Effector memory CD8-positive, alpha-beta T cell (primary cell): ENCODE data around the gene GNLY.

ENCODE experiments used
- ATAC-seq: fragments of 150-1000 bp; cut with Tn5 transposase; replicated peaks from 2 replicates; pipeline ENCODE4 v1.10.0; 2021; ENCODE audit warnings: mild to moderate bottlenecking, moderate library complexity
- DNase-seq, 3 experiments: peaks; one replicate each; pipeline ENCODE4 v3.0.0; 2021
- H3K27ac Mint-ChIP-seq, 2 donors: one replicate each; pipeline ENCODE4 v1.8.0; 2022; ENCODE audit warnings: mild to moderate bottlenecking in 2 of 2, mixed read lengths in 2 of 2, moderate library complexity in 2 of 2
- H3K27me3 Mint-ChIP-seq, 2 donors: one replicate each; pipeline ENCODE4 v1.8.0; 2022; ENCODE audit warnings: mixed read lengths in 2 of 2
- H3K36me3 Mint-ChIP-seq: one replicate; pipeline ENCODE4 v1.8.0; 2022; ENCODE audit warnings: mild to moderate bottlenecking, moderate library complexity, mixed read lengths; ENCODE audit not compliant: insufficient read depth
- H3K4me1 Mint-ChIP-seq, 2 donors: one replicate each; pipeline ENCODE4 v1.8.0; 2022; ENCODE audit warnings: low read depth in 2 of 2, mixed read lengths in 2 of 2
- H3K4me3 Mint-ChIP-seq, 2 donors: one replicate each; pipeline ENCODE4 v1.8.0; 2022; ENCODE audit warnings: mild to moderate bottlenecking in 2 of 2, mixed read lengths in 2 of 2, moderate library complexity in 2 of 2
- H3K9me3 Mint-ChIP-seq, 2 donors: one replicate each; pipeline ENCODE4 v1.8.0; 2022; ENCODE audit warnings: mixed read lengths in 2 of 2

Gene GNLY

GRCh38 chr2:85724731-85725181, 30.6 kb downstream of the GNLY start:
- Mint-ChIP-seq H3K36me3 (peaks cover 4% of the 10 kb centered on the region), H3K4me3 (no peak overlapping the region)

DNA sequence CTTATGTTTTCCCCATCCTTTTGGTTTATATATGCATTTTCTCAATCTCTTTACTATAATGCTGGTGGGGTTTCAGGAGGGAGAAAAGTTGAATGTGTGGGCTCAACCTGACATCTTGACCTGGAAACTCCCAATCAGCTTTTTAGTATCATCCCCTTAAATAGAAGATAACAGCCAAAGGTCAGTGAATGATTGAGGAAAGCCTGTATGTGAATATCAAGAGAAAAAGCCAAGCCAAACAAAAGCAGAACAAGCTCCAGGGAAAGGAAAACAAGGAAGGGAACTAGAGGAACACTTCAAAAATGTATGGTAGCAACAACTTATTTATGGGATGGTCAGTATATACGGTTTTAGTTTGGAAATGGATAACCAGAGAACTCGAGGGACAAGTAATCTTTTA, 31.3 kb downstream of the GNLY start:
- DNase-seq, result no peak
- no peak overlapping the region for H3K4me3 Mint-ChIP-seq
- no peaks in the 10 kb centered on the region for H3K9me3 Mint-ChIP-seq
- H3K4me1 Mint-ChIP-seq, result peaks cover 7 to 10% of the 10 kb centered on the region in 2 donors
- peaks cover 4% of the 10 kb centered on the region for H3K36me3 Mint-ChIP-seq
- no peak overlapping the region for H3K27ac Mint-ChIP-seq
- H3K27me3 Mint-ChIP-seq, result peaks cover 9 to 30% of the 10 kb centered on the region in 2 donors
- ATAC-seq, result no peak

More at GRCh38 chr2:85724731-85725181, 30.6 kb downstream of the GNLY start:
- Mint-ChIP-seq H3K27me3 (peaks cover 7 to 27% of the 10 kb centered on the region in 2 donors), H3K27ac (peak overlapping the region in 1 of 2 donors; percentile 16), H3K9me3 (no peaks in the 10 kb centered on the region), H3K4me1 (peaks cover 7 to 10% of the 10 kb centered on the region in 2 donors)
- no peak for DNase-seq
- ATAC-seq, result no peak

GRCh38 chr2:85727798-85728197, 33.6 kb downstream of the GNLY start:
- no peak overlapping the region for H3K27ac Mint-ChIP-seq

GRCh38 chr2:85728342-85728741, 34.2 kb downstream of the GNLY start:
- H3K27me3 Mint-ChIP-seq, result peaks cover 9 to 30% of the 10 kb centered on the region in 2 donors
- no peak for ATAC-seq
- no peaks in the 10 kb centered on the region for H3K9me3 Mint-ChIP-seq
- H3K4me3 Mint-ChIP-seq, result no peak overlapping the region
- peaks cover 7 to 10% of the 10 kb centered on the region in 2 donors for H3K4me1 Mint-ChIP-seq
- DNase-seq, result no peak
- H3K27ac Mint-ChIP-seq, result no peak overlapping the region
- H3K36me3 Mint-ChIP-seq, result peaks cover 4% of the 10 kb centered on the region

More at GRCh38 chr2:85727798-85728197, 33.6 kb downstream of the GNLY start:
- Mint-ChIP-seq H3K4me3 (no peak overlapping the region), H3K27me3 (peaks cover 9 to 30% of the 10 kb centered on the region in 2 donors), H3K9me3 (no peaks in the 10 kb centered on the region), H3K36me3 (peaks cover 4% of the 10 kb centered on the region), H3K4me1 (peaks cover 7 to 10% of the 10 kb centered on the region in 2 donors)
- DNase-seq (no peak), ATAC-seq (no peak)

DNA sequence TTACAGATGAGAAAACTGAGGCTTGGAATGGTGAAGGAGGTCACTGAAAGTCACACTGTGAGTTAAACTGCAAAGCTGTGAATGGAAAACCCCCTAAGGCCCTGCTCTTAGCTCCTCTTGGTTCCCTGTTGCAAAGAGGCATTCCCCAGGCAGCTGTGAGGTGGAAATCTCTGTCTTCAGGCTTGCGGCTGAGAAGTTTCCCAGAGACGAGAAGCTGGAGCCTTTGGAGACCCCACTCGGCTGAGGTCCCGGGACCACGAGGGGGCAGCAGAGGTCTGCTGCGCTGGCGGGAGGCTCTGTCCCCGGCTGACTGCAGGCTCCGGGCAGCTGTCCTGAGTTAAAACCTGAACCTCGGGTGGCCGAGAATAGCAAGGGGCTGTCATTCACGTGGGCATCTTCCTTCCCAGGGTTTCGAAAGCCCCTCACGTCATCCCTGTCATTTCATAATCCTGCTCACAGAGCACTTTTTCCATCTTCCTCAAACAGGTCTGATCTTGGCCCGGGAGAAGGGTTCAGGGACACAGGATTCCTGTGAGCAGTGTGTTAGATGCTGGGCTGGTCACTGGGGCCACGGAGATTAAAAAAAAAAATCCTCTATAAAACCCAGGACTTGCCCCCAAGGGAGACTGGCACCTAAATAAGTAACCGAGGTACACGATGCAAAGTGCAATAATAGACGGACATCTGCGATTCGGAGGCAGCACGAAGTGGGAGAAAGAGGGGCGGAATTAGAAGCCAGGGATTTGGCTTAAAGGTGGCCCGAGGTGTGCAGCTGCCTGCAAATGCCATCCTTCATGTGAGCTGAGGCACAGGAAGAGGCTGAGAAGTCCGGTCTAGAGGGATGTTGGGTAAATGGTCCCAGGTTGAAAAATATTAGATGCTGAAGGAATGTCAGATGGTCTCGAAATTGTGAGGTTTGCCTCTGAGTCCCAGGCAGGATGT, 35.0 kb downstream of the GNLY start:
- H3K27me3 Mint-ChIP-seq, result peaks cover 9 to 35% of the 10 kb centered on the region in 2 donors

DNA sequence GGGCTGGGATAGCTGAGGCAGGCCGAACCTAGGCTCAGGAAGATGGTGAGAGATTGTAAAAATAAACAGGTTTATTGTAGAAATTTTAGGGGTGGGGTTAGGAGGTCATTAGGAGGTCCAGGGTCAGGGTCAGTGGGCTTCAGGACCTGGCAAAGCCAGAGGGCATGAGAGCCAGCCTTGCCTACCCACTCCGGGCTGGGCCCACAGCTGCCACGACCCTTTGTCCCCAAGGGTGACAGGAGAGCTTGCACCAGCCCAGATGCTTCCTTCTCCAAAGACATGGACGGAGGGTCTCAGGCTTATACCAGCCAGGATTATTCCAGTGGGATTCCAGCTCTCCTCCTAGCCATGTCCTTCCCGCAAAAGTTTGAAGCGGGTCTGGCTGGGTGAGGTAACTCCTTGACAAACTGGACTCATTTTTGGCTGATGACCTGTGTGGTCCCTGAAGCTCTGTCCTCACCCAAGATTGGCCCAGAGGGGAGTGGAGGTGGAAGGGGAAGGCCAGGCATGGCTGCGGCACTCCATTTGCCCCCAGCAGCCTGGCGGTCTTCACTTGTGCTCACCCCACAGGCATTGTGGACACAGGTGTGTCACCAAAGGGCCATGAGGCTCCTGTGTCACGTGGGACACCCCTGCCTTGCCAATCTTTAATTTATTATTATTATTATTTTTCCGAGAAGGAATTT, 35.8 kb downstream of the GNLY start:
- no peak overlapping the region for H3K27ac Mint-ChIP-seq
- H3K4me3 Mint-ChIP-seq, result no peak overlapping the region
- no peak for ATAC-seq
- DNase-seq, result no peak
- peaks cover 9 to 41% of the 10 kb centered on the region in 2 donors for H3K27me3 Mint-ChIP-seq
- H3K36me3 Mint-ChIP-seq, result peaks cover 4% of the 10 kb centered on the region
- peaks cover 7 to 10% of the 10 kb centered on the region in 2 donors for H3K4me1 Mint-ChIP-seq
- no peaks in the 10 kb centered on the region for H3K9me3 Mint-ChIP-seq

More for the DNA sequence above, 35.0 kb downstream of the GNLY start:
- Mint-ChIP-seq H3K9me3 (no peaks in the 10 kb centered on the region), H3K36me3 (peaks cover 4% of the 10 kb centered on the region), H3K4me3 (peak overlapping the region in 1 of 2 donors; percentile 8), H3K27ac (no peak overlapping the region), H3K4me1 (peaks cover 7 to 10% of the 10 kb centered on the region in 2 donors)
- ATAC-seq (peak; percentile 92), DNase-seq (peak; percentile 66 to 72 (median 72))

- no peaks in the 10 kb centered on the region for H3K9me3 Mint-ChIP-seq
- H3K27ac Mint-ChIP-seq, result no peak overlapping the region
- H3K36me3 Mint-ChIP-seq, result peaks cover 4% of the 10 kb centered on the region
- no peak for ATAC-seq
- peaks cover 9 to 35% of the 10 kb centered on the region in 2 donors for H3K27me3 Mint-ChIP-seq
- no peak overlapping the region for H3K4me3 Mint-ChIP-seq
- peaks cover 7 to 10% of the 10 kb centered on the region in 2 donors for H3K4me1 Mint-ChIP-seq
- DNase-seq, result no peak
These were observed 36.6 kb downstream of the GNLY start for GRCh38 chr2:85730686-85731230.

- Mint-ChIP-seq H3K4me3 (no peak overlapping the region), H3K4me1 (peaks cover 7 to 10% of the 10 kb centered on the region in 2 donors), H3K36me3 (peaks cover 4% of the 10 kb centered on the region), H3K27me3 (peaks cover 9 to 33% of the 10 kb centered on the region in 2 donors), H3K9me3 (no peaks in the 10 kb centered on the region), H3K27ac (no peak overlapping the region)
- DNase-seq (no peak), ATAC-seq (no peak)
These were observed 37.4 kb downstream of the GNLY start for GRCh38 chr2:85731606-85732005.

DNA sequence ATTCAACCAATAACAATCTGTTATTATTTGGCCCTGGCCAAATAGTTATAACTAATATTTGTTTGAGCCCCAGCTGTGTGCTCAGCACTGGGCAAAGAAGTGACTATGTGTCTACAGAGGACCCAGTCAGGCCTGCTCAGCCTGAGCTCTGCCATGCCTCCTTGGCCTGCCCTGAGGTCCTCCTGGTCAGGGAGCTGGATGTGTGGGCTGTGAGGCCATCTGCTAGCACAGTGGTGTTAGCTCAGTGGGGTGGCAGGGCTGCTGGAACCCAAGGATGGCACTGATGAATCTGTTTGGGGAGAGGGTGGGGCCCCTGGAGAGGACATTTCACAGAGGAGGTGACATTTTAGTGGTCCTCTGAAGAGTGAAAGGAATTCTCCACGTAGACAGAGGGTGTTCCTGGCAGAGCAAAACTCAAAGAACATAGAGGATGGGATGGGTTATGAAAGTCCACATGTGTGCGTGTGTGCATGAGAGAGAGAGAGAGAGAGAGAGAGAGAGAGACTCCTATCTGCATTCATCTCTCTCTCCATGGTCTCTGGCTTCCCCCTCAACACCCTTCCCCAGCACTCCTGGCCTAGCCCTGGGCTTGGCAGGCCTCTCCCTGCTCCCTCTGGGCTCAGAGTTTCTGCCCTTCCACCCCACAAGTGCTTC, 38.4 kb downstream of the GNLY start:
- DNase-seq (no peak), ATAC-seq (no peak)
- H3K27ac Mint-ChIP-seq, result no peak overlapping the region
- peaks cover 4% of the 10 kb centered on the region for H3K36me3 Mint-ChIP-seq
- peaks cover 7 to 10% of the 10 kb centered on the region in 2 donors for H3K4me1 Mint-ChIP-seq
- no peak overlapping the region for H3K4me3 Mint-ChIP-seq
- peaks cover 14 to 33% of the 10 kb centered on the region in 2 donors for H3K27me3 Mint-ChIP-seq
- no peaks in the 10 kb centered on the region for H3K9me3 Mint-ChIP-seq

DNA sequence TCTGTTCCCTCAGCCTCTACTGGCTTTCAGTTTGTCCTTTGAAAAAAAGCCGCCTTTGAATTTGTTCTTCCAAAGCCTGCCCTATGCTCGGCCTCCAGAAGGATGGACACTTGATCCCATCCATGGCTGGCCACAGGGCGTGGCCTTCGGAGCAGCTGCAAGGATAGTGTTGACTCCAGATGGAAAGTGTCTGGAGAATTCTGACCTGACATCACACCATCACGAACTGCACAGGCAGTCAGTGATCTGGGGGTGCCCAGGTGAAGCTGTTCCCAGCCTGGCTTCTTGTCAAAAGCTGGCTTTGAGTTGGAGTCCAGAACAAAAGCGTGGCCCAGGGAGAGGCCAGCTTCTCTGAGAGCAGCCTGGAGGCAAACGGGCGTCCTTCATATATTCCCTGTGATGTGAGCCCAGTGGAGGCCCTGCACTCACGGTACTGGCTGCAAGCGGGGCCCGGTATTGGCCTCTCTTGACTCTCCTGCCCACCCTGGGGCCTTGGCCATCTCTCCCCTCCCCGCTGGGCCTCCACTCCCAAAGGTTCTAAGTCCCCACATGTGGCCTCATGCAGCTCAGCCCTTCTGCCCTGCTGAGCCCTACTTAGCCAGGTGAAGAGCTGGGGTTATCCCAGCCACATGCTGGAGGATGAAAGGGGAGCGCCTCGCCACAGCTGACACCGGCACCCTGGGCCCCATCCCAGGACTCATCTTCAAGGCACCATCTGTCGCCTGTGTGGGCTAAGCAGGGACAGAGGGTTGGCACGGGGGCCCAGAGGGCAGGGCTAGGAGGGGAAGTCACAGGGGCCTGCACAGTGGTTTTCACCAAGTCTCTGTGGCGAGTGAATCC, 39.2 kb downstream of the GNLY start:
- H3K27ac Mint-ChIP-seq, result no peak overlapping the region

GRCh38 chr2:85734015-85734414, 39.9 kb downstream of the GNLY start:
- H3K9me3 Mint-ChIP-seq, result no peaks in the 10 kb centered on the region
- peaks cover 5 to 7% of the 10 kb centered on the region in 2 donors for H3K4me1 Mint-ChIP-seq
- H3K27ac Mint-ChIP-seq, result no peak overlapping the region
- H3K36me3 Mint-ChIP-seq, result peaks cover 1% of the 10 kb centered on the region
- peaks cover 14 to 25% of the 10 kb centered on the region in 2 donors for H3K27me3 Mint-ChIP-seq
- ATAC-seq, result no peak
- DNase-seq, result no peak
- no peak overlapping the region for H3K4me3 Mint-ChIP-seq

More for the DNA sequence above, 39.2 kb downstream of the GNLY start:
- Mint-ChIP-seq H3K4me3 (no peak overlapping the region), H3K27me3 (peaks cover 14 to 32% of the 10 kb centered on the region in 2 donors), H3K4me1 (peaks cover 7 to 10% of the 10 kb centered on the region in 2 donors), H3K9me3 (no peaks in the 10 kb centered on the region), H3K36me3 (peaks cover 4% of the 10 kb centered on the region)
- DNase-seq, result no peak
- ATAC-seq, result no peak

DNA sequence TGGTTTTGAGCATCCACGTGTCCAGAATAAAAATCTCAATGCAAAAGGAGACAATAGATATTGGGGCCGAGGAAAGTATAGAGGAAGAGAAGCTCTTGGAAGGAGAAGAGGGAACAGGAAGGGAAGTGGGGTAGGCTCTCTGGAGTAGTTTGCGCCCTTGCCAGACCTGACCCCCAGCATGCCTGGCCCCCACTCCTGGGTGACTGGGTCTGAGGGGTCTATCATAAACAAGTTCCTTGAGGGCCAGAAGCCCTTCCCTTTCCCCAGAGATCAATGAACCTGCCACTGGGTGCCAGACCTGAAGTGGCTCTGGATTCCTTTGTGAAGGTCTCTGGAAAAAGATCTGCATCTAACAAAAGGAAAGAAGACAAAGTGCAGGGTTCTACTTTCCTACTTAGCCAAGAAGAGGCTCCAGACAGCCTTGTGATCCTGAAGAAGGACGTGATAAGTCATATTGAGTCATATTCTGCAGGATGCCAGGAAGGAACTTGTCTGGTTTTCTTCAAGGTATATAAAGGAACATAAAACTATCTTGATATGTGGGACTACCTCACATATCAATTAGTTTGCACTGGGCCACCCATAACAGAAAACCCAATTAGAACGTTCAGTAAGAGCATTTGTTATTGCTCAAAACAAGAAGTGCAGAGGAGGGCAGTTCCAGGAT, 40.9 kb downstream of the GNLY start:
- ATAC-seq, result no peak
- no peak overlapping the region for H3K4me3 Mint-ChIP-seq
- H3K36me3 Mint-ChIP-seq, result no peaks in the 10 kb centered on the region
- H3K27ac Mint-ChIP-seq, result no peak overlapping the region
- H3K27me3 Mint-ChIP-seq, result peaks cover 10 to 21% of the 10 kb centered on the region in 2 donors
- H3K4me1 Mint-ChIP-seq, result no peaks in the 10 kb centered on the region
- H3K9me3 Mint-ChIP-seq, result no peaks in the 10 kb centered on the region
- DNase-seq, result no peak
